T-helper 2 cell treated with Interferon-gamma antibody and Interleukin-4, amounts not matched to agents 5 μg/mL and 100 μg/mL, for 36 hours (primary cell): ENCODE results near the gene CACHD1.
A peak's percentile ranks its signal among the peaks of the same experiment; 100 is the strongest.

Source experiments
- DNase-seq: peaks from one replicate; pipeline ENCODE4 v3.0.0; 2021; ENCODE audit warnings: low spot score
- H3K27ac Mint-ChIP-seq: one replicate; pipeline ENCODE4 v1.8.0; 2021; ENCODE audit warnings: mild to moderate bottlenecking, mixed read lengths
- H3K27me3 Mint-ChIP-seq: one replicate; pipeline ENCODE4 v1.8.0; 2021; ENCODE audit warnings: low read depth, mixed read lengths
- H3K36me3 Mint-ChIP-seq: one replicate; pipeline ENCODE4 v1.8.0; 2021; ENCODE audit warnings: low read depth, mixed read lengths
- H3K4me1 Mint-ChIP-seq: one replicate; pipeline ENCODE4 v1.8.0; 2021; ENCODE audit warnings: low read depth, mixed read lengths
- H3K4me3 Mint-ChIP-seq: one replicate; pipeline ENCODE4 v1.8.0; 2022; ENCODE audit warnings: mild to moderate bottlenecking, moderate library complexity, mixed read lengths
- H3K9me3 Mint-ChIP-seq: one replicate; pipeline ENCODE4 v1.8.0; 2021; ENCODE audit warnings: mixed read lengths

Gene CACHD1

DNA sequence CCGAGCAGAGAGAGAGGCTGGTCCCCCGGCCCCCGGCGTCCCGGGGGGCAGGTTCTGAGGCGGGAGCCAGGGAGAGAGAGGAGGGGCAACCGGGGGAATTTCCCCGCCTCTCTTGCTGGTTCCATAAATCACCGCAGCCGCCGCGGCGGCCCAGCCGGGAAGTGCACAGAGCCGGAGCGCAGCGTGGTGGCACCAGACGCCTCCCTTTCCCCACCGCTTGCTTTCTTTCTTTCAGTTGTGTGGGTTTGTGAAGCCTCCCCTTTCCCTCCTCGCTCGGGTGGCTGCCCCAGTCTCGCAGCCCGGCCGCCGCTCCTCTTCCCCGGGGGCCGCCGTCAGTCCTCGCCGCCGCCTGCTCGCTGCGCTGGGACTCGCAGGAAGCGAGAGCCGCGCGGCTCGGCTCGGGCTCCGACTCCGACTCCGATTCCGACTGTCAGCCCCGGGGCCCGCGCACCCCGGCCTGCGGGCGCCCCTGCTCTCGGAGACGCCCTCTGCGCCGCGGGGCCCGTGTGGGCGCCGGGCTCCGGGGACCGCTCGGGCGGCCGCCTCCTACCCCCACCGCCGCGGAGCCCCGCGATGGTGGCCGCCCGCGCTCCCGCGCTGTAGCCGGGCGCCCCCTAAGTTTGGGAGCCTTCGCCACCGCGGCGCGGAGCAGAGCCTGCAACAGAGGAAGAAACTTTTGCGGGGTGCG is at the start of gene CACHD1:
Gene CACHD1 (plus strand): TSS at position 153 of the 688 bp plus-strand sequence. CDS start 616 bp downstream, outside the sequence.
- peaks cover 57% of the 10 kb centered on the region for H3K27me3 Mint-ChIP-seq
- peak within 1 kb of the TSS; percentile 83 for H3K4me3 Mint-ChIP-seq
- H3K4me1 Mint-ChIP-seq = peaks cover 8% of the 10 kb centered on the region
- H3K27ac Mint-ChIP-seq = no peak within 1 kb of the TSS
- peak; percentile 54 for DNase-seq
- H3K36me3 Mint-ChIP-seq = no peaks in the 10 kb centered on the region
- H3K9me3 Mint-ChIP-seq = no peaks in the 10 kb centered on the region

DNA sequence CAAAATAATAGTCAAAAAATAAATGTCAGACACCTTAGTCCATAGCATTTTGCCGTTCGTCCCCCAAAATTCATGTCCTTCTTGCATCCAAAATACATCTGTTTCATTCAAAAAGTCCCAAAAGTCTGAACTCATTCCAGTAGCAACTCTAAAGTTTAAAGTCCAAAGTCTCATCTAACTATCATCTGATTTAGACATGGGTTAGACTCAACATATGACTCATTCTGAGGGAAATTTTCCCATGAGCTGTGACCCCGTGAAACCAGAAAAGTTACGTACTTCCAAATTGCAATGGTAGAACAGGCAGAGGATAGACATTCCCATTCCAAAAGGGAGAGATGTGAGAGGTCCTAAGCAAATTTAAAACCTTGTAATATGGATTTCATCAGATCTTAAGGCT is 48.6 kb upstream of the CACHD1 start:
- peaks cover 5% of the 10 kb centered on the region for H3K27me3 Mint-ChIP-seq
- no peaks in the 10 kb centered on the region for H3K36me3 Mint-ChIP-seq
- H3K27ac Mint-ChIP-seq = no peak overlapping the region
- H3K4me3 Mint-ChIP-seq = no peak overlapping the region
- H3K4me1 Mint-ChIP-seq = no peaks in the 10 kb centered on the region
- no peaks in the 10 kb centered on the region for H3K9me3 Mint-ChIP-seq
- no peak for DNase-seq

- Mint-ChIP-seq H3K9me3 (no peaks in the 10 kb centered on the region), H3K36me3 (no peaks in the 10 kb centered on the region)
Measured at GRCh38 chr1:64423526-64423925, 46.4 kb upstream of the CACHD1 start.

GRCh38 chr1:64424412-64424811 is 45.5 kb upstream of the CACHD1 start:
- Mint-ChIP-seq H3K9me3 (no peaks in the 10 kb centered on the region), H3K36me3 (no peaks in the 10 kb centered on the region), H3K4me1 (no peaks in the 10 kb centered on the region), H3K4me3 (no peak overlapping the region), H3K27me3 (peaks cover 5% of the 10 kb centered on the region), H3K27ac (no peak overlapping the region)
- no peak for DNase-seq

More at GRCh38 chr1:64423526-64423925, 46.4 kb upstream of the CACHD1 start:
- no peak overlapping the region for H3K4me3 Mint-ChIP-seq
- no peak overlapping the region for H3K27ac Mint-ChIP-seq
- H3K27me3 Mint-ChIP-seq = peaks cover 5% of the 10 kb centered on the region
- no peak for DNase-seq
- no peaks in the 10 kb centered on the region for H3K4me1 Mint-ChIP-seq

- Mint-ChIP-seq H3K9me3 (no peaks in the 10 kb centered on the region), H3K36me3 (no peaks in the 10 kb centered on the region), H3K27me3 (peaks cover 5% of the 10 kb centered on the region), H3K4me1 (no peaks in the 10 kb centered on the region), H3K27ac (no peak overlapping the region), H3K4me3 (no peak overlapping the region)
- no peak for DNase-seq
Measured at GRCh38 chr1:64425521-64425920, 44.4 kb upstream of the CACHD1 start.

DNA sequence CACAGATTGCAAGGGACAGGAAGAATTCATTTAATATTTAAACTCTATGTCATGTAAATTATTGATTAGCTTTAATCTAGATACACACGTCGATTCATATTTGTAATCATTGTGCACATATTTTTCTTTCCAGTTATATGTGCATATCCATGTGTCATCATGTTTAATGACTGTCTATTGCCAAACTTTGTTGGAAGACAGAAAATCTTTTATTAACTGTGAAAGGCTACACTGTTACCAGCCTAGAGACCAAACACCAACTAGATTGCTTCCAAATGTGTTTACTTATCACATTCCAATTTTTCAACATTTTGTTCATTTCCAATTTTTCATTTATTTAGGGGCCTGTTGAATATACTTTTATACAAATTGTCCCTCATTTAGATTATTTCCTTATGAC is 43.2 kb upstream of the CACHD1 start:
- no peak for DNase-seq
- peaks cover 5% of the 10 kb centered on the region for H3K27me3 Mint-ChIP-seq
- no peak overlapping the region for H3K27ac Mint-ChIP-seq
- no peaks in the 10 kb centered on the region for H3K4me1 Mint-ChIP-seq
- H3K4me3 Mint-ChIP-seq = no peak overlapping the region
- H3K9me3 Mint-ChIP-seq = no peaks in the 10 kb centered on the region
- H3K36me3 Mint-ChIP-seq = no peaks in the 10 kb centered on the region

DNA sequence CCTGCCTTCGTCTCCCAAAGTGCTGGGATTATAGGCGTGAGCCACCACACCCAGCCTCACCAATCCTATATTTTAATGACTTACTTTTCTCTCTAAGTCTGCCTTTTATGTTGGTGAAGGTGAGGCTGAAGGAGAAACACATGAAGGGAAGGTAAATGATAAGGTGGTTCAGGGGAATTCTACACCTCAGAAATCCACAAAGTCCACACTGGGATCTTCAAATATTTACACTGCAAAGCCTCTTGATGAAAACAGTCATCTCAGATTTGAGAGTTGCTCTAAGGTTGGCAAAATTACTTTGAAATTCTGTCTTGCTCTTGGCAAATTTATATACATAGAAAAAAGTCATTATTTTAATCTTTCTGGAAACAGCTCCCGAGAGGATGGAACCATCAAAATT is 42.0 kb upstream of the CACHD1 start:
- Mint-ChIP-seq H3K4me1 (no peaks in the 10 kb centered on the region), H3K27me3 (peaks cover 5% of the 10 kb centered on the region), H3K9me3 (no peaks in the 10 kb centered on the region), H3K4me3 (no peak overlapping the region), H3K27ac (no peak overlapping the region), H3K36me3 (no peaks in the 10 kb centered on the region)
- DNase-seq = no peak

- Mint-ChIP-seq H3K36me3 (no peaks in the 10 kb centered on the region), H3K27me3 (no peaks in the 10 kb centered on the region), H3K4me1 (no peaks in the 10 kb centered on the region), H3K9me3 (no peaks in the 10 kb centered on the region), H3K4me3 (no peak overlapping the region), H3K27ac (no peak overlapping the region)
- DNase-seq = no peak
Measured at GRCh38 chr1:64433308-64433707, 36.6 kb upstream of the CACHD1 start.

GRCh38 chr1:64433747-64434146 is 36.2 kb upstream of the CACHD1 start:
- no peak overlapping the region for H3K4me3 Mint-ChIP-seq
- H3K9me3 Mint-ChIP-seq = no peaks in the 10 kb centered on the region
- no peaks in the 10 kb centered on the region for H3K36me3 Mint-ChIP-seq
- H3K27ac Mint-ChIP-seq = no peak overlapping the region
- no peaks in the 10 kb centered on the region for H3K27me3 Mint-ChIP-seq
- no peak for DNase-seq
- no peaks in the 10 kb centered on the region for H3K4me1 Mint-ChIP-seq

GRCh38 chr1:64435000-64435399 is 34.9 kb upstream of the CACHD1 start:
- Mint-ChIP-seq H3K36me3 (no peaks in the 10 kb centered on the region), H3K4me1 (no peaks in the 10 kb centered on the region), H3K27me3 (no peaks in the 10 kb centered on the region), H3K27ac (no peak overlapping the region), H3K4me3 (no peak overlapping the region), H3K9me3 (no peaks in the 10 kb centered on the region)
- no peak for DNase-seq

GRCh38 chr1:64437453-64437852 is 32.5 kb upstream of the CACHD1 start:
- no peaks in the 10 kb centered on the region for H3K9me3 Mint-ChIP-seq

GRCh38 chr1:64440183-64440826 is 29.6 kb upstream of the CACHD1 start:
- H3K27ac Mint-ChIP-seq = no peak overlapping the region
- H3K4me1 Mint-ChIP-seq = no peaks in the 10 kb centered on the region
- H3K9me3 Mint-ChIP-seq = no peaks in the 10 kb centered on the region
- no peak overlapping the region for H3K4me3 Mint-ChIP-seq
- H3K36me3 Mint-ChIP-seq = no peaks in the 10 kb centered on the region
- DNase-seq = no peak
- no peaks in the 10 kb centered on the region for H3K27me3 Mint-ChIP-seq

More at GRCh38 chr1:64437453-64437852, 32.5 kb upstream of the CACHD1 start:
- Mint-ChIP-seq H3K36me3 (no peaks in the 10 kb centered on the region), H3K4me3 (no peak overlapping the region), H3K27me3 (no peaks in the 10 kb centered on the region), H3K4me1 (no peaks in the 10 kb centered on the region), H3K27ac (no peak overlapping the region)
- DNase-seq = no peak

DNA sequence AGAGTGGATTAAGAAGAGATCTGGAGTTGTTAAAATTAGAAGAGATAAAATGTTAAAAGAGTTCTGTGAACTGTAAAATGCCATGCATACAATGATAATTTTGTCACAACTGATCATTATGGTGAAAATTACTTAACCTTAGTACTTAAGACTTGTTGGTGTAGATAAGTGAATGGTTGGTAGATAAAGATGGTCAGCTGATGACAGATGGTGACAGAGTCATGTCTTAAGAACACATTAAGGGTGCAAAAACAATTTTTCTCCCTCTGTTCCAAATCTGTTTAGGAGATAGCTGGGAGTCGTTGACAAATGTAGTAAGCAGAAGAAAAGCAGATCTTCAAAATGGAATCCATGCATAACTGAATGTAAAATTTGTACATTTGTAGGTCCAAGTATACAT is 18.5 kb upstream of the CACHD1 start:
- H3K27me3 Mint-ChIP-seq = no peaks in the 10 kb centered on the region
- H3K27ac Mint-ChIP-seq = no peak overlapping the region
- H3K36me3 Mint-ChIP-seq = no peaks in the 10 kb centered on the region
- H3K4me3 Mint-ChIP-seq = no peak overlapping the region
- no peaks in the 10 kb centered on the region for H3K4me1 Mint-ChIP-seq
- H3K9me3 Mint-ChIP-seq = no peaks in the 10 kb centered on the region
- DNase-seq = no peak

GRCh38 chr1:64453688-64454087 is 16.2 kb upstream of the CACHD1 start:
- Mint-ChIP-seq H3K4me1 (no peaks in the 10 kb centered on the region), H3K27me3 (no peaks in the 10 kb centered on the region), H3K27ac (no peak overlapping the region), H3K9me3 (no peaks in the 10 kb centered on the region), H3K36me3 (no peaks in the 10 kb centered on the region), H3K4me3 (no peak overlapping the region)
- no peak for DNase-seq

DNA sequence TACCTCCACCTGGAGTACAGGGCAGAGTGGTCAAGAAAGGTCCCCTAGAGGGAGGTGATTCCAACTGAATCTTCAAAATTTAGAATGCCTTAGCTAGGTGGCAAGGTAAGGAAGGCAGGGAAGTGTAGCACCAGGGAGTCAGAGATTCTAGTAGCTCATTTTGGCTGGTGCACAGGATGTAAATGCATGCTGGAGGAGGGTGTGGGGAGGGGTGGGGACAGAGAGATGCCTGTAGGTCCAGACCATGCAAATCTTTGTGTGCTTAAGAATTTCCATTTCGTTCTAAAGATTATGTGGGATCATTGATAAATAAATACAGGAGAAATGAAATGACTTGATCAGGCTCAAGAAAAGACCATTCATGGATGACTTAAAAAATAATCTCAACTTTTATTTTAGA is 11.0 kb upstream of the CACHD1 start:
- no peaks in the 10 kb centered on the region for H3K27me3 Mint-ChIP-seq
- no peaks in the 10 kb centered on the region for H3K4me1 Mint-ChIP-seq
- no peak overlapping the region for H3K4me3 Mint-ChIP-seq
- DNase-seq = no peak
- no peaks in the 10 kb centered on the region for H3K36me3 Mint-ChIP-seq
- no peaks in the 10 kb centered on the region for H3K9me3 Mint-ChIP-seq
- H3K27ac Mint-ChIP-seq = no peak overlapping the region
